Fibroblast of gingiva (primary cell): ENCODE measurements around the gene KCNE5.
"Not testable (repeated sequence)": the region's sequence is repeated elsewhere in the genome, so short reads cannot be mapped to it uniquely, and the experiment has no call there.

Experiments
- DNase-seq: peaks from one replicate; pipeline ENCODE4 v3.0.0-alpha.2; 2011; ENCODE audit warnings: low read depth

Gene KCNE5

GRCh38 chrX:109601486-109601885, 23.5 kb downstream of the KCNE5 start:
- no peak for DNase-seq

DNA sequence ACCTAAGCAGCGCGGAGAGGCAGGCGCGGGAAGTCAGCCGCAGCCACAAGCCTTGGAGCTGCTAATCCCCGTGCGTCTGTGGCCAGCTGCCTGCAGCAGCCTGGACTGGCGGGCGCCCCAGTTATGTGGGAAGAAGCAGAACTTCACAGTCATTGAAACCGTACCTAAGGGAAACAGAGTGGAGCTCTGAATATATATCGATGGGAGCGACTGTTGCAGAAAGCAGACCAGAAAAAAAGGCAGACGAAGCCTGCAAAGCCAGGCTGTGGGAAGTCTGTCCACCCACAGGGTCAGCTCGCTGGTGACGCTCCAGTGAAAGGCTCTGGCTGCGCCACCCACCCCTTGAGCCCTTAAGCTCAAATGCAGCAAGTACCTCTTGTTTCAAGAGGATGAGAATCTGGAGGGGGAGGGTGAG, 24.7 kb downstream of the KCNE5 start:
- DNase-seq, result peak; percentile 7

- DNase-seq, result no peak
These were observed 29.0 kb downstream of the KCNE5 start for GRCh38 chrX:109596015-109596414.

GRCh38 chrX:109590176-109590575, 34.8 kb downstream of the KCNE5 start:
- no peak for DNase-seq

GRCh38 chrX:109585488-109585887, 39.5 kb downstream of the KCNE5 start:
- DNase-seq, result no peak

DNA sequence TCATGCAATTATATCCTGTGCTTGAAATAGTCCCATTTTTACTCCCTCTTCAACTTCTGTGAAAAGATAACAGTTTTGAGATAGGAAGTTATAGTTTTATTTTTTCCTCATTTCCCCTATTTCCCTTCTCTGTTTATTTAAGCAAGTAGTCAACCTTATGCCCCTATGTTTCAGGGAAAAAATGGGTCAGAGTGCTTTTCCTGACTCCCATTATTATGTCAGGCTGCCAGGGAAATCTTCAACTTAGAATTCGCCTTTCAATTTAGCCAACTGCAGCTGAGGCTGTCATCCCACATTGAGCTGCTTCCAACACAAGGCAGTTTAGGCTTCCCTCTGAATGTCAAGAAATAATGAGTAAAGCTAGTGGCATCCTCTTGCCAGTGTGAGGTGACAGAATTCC, 46.1 kb downstream of the KCNE5 start:
- no peak for DNase-seq

DNA sequence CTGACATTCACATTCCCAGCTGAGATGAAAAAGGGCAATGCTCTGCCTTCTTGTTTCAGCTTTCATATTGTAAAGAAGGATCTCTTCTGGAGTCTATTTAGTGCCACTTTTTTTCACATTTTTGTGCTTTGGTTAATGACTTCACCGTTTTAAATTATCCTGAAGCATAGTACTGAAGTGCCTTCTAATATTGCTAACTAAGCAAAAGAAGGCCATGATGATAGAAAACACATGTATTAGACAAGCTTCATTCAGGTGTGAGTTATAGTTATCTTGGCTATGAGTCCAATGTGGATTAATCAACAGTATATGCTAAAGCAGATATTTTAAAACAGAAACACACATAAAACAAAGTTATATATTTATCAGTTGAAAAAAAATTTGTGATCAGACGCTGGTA, 47.9 kb downstream of the KCNE5 start:
- no peak for DNase-seq

DNA sequence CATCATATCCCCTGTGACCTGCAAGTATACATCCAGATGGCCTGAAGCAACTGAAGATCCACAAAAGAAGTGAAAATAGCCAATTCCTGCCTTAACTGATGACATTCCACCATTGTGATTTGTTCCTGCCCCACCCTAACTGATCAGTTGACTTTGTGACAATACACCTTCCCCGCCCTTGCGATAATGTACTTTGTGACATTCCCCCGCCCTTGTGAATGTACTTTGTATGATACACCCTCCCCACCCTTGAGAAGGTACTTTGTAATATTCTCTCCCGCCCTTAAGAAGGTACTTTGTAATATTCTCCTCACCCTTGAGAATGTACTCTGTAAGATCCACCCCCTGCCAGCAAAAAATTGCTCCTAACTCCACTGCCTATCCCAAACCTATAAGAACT, 48.9 kb downstream of the KCNE5 start:
- not testable (repeated sequence) for DNase-seq
